Hepatic stellate cell (primary cell): ENCODE results near the gene SGSM2.
"Not testable (repeated sequence)": the region's sequence is repeated elsewhere in the genome, so short reads cannot be mapped to it uniquely, and the experiment has no call there.

ENCODE experiments used
- DNase-seq: peaks from one replicate; pipeline ENCODE4 v3.0.0; 2011; ENCODE audit warnings: low spot score

The SGSM2 gene

GRCh38 chr17:2336852-2337543 lies at the start of gene SGSM2:
TSS of gene SGSM2 (plus strand) at chr17:2337501. CDS start at chr17:2337689, 188 bp downstream.
- peak; percentile 72 for DNase-seq

GRCh38 chr17:2289878-2290478 lies 47.3 kb upstream of the SGSM2 start:
- no peak for DNase-seq

GRCh38 chr17:2292100-2292499 lies 45.2 kb upstream of the SGSM2 start:
- peak; percentile 34 for DNase-seq

- no peak for DNase-seq
Measured at GRCh38 chr17:2295575-2295974, 41.7 kb upstream of the SGSM2 start.

- DNase-seq: no peak
Measured at GRCh38 chr17:2297023-2297422, 40.3 kb upstream of the SGSM2 start.

GRCh38 chr17:2299136-2299535 lies 38.2 kb upstream of the SGSM2 start:
- DNase-seq: no peak

- DNase-seq: no peak
Measured at GRCh38 chr17:2299756-2300155, 37.5 kb upstream of the SGSM2 start.

GRCh38 chr17:2302778-2303203 lies 34.5 kb upstream of the SGSM2 start:
- peak; percentile 19 for DNase-seq

- DNase-seq: peak; percentile 98
Measured at GRCh38 chr17:2303204-2304188, 33.8 kb upstream of the SGSM2 start, which contains the start of the genes SMG6 and SRR. TSS of gene SMG6 (minus strand) at chr17:2303785. CDS start at chr17:2303720, 65 bp downstream. TSS of gene SRR (plus strand) at chr17:2303950. CDS start at chr17:2315561, 11,611 bp downstream.

GRCh38 chr17:2304931-2305330 lies 32.4 kb upstream of the SGSM2 start:
- no peak for DNase-seq

GRCh38 chr17:2309338-2310154 lies 27.8 kb upstream of the SGSM2 start:
- no peak for DNase-seq

- DNase-seq: no peak
Measured at GRCh38 chr17:2312736-2313135, 24.6 kb upstream of the SGSM2 start.

GRCh38 chr17:2316916-2317205 lies 20.4 kb upstream of the SGSM2 start:
- DNase-seq: not testable (repeated sequence)

- DNase-seq: no peak
Measured at GRCh38 chr17:2317796-2318195, 19.5 kb upstream of the SGSM2 start.

- no peak for DNase-seq
Measured at GRCh38 chr17:2319051-2319450, 18.2 kb upstream of the SGSM2 start.

GRCh38 chr17:2321399-2321798 lies 15.9 kb upstream of the SGSM2 start:
- no peak for DNase-seq

GRCh38 chr17:2323629-2324314 lies 13.5 kb upstream of the SGSM2 start:
- DNase-seq: no peak

GRCh38 chr17:2331303-2331702 lies 6.0 kb upstream of the SGSM2 start:
- DNase-seq: no peak

GRCh38 chr17:2335726-2336214 lies 1.5 kb upstream of the SGSM2 start:
- DNase-seq: peak; percentile 17

- DNase-seq: peak; percentile 98
Measured at GRCh38 chr17:2336215-2336851, 968 bp upstream of the SGSM2 start, which contains the start of gene TSR1. TSS of gene TSR1 (minus strand) at chr17:2336457. CDS start at chr17:2336427, 30 bp downstream.
